Measurements from ENCODE around the gene TTLL8.

Gene TTLL8

DNA sequence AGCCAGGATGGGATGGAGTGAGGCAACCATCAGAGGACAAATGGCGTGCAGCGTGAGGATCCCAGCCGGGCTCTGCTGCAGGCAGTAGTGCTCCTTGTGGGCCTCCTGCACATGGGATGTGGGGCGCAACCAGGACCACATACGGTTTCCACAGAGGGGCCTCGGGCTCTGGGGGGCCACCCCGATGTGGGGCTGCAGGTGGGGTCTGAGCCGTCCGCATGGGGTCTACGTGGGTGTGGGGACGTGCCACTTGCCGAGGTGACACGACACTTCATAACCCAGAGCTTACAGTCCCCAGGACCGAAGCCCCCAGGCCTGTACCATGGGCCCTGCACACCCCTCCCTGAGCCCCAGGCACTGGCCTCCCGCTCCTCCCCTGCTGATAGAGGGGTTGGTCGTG lies 10.8 kb downstream of the TTLL8 start:
- in situ Hi-C loops (cut with MboI; ENCODE audit: low pct_unique_long_range_greater_than_20kb, low sequenced_read_pairs): loop anchor here (25.0 kb wide), 1 partner anchor 285 kb away; no protein-coding TSS in a partner anchor
- no peak for DNase-seq

DNA sequence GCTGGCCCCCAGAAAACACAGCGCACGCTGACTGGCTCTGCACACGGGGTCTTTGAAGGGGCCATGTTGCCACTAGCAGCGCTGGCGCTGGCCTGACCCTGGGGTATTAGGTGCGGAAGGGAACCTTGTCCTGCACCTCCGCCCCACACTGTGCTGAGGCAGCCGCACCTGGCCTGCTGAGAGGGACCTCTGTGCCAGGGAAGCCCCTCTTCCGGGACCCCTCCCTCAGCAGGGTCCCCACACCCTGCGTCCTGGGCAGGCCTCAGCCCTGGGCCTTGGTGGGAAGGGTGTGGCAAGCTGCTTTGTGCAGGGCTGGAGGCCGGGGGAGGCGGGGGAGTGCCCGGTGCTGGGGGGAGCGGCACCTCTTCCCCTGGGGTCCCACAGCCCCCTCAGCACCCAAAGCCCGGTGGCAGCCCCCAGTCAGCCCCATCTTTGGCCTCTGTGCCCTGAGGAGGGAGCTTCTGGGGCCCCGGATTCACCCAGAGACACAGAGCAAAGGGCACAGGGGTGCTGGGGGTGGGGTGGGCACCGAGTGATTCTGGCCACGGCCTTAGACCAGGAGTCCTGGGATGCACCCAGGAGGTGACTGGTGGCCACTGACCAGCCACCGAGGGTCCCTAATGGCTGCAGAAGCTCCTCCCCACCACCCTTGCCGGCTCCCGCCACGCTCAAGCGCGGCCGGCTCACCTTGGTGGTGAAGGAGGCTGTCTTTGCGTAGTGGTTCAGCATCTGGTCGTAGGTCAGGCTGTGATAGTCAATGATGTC lies 11.4 kb downstream of the TTLL8 start:
- in situ Hi-C loops (cut with MboI; ENCODE audit: low pct_unique_long_range_greater_than_20kb, low sequenced_read_pairs): loop anchor here (25.0 kb wide), 1 partner anchor 284 kb away; no protein-coding TSS in a partner anchor
- DNase-seq: no peak

DNA sequence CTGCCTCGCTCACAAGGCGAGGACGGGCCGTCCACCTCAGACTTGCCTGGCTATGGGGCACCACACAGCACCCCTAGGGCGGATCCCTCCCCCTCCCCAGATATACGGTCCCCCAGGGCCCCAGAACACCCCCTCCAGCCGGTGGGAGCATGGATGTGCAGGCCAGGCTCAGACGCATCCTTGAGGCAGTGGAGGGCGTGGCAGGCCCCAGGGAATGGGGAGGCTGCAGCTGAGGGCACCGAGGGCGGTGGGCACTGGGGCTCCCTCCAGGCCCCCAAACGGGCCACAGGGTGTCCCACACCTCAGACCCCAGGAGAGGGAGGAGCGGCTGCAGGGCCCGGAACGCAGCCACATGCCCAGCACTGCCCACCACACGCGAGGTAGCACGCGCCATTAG lies 12.1 kb downstream of the TTLL8 start:
- in situ Hi-C loops (cut with MboI; ENCODE audit: low pct_unique_long_range_greater_than_20kb, low sequenced_read_pairs): loop anchor here (25.0 kb wide), 1 partner anchor 284 kb away; no protein-coding TSS in a partner anchor
- DNase-seq: no peak

DNA sequence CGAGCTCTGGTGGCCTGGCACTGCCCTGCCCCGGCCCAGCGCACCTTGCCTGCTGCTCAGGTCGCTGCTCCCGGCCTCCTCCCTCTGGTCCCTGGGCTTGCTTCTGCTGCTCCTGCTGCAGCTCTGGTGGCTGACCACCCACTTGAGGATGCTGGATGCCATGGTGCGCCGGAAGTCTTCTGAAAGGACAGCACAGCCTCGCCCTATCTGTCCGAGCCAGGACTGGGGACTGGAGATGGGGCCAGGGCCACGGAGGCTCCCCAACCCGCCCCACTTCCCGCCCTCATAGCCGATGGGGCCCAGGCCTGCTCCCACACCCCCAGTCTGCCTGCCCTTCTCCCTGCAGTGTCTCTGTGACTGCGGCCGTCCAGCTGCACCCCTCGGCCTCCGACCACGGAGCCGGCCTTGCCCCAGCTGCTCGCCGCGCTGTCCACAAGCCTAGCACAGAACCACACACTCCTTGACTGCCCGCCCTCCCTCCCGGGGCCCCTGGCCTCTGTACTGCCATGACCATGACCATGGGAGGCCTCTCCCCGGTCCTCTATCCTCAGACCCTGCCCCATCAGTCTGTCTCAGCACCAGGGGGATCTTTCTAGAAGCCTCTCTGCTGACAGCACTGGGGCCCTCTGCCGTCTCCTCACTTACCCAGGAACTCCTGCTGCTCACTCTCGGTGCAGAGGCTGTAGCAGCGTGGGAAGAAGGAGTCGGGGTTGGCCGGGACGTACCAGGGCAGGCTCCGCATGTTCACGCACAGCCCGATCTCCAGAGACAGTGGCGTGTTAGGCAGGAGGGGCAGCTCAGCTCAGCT lies 12.7 kb downstream of the TTLL8 start:
- DNase-seq: no peak
- in situ Hi-C loops (cut with MboI; ENCODE audit: low pct_unique_long_range_greater_than_20kb, low sequenced_read_pairs): loop anchor here (25.0 kb wide), 1 partner anchor 283 kb away; no protein-coding TSS in a partner anchor

DNA sequence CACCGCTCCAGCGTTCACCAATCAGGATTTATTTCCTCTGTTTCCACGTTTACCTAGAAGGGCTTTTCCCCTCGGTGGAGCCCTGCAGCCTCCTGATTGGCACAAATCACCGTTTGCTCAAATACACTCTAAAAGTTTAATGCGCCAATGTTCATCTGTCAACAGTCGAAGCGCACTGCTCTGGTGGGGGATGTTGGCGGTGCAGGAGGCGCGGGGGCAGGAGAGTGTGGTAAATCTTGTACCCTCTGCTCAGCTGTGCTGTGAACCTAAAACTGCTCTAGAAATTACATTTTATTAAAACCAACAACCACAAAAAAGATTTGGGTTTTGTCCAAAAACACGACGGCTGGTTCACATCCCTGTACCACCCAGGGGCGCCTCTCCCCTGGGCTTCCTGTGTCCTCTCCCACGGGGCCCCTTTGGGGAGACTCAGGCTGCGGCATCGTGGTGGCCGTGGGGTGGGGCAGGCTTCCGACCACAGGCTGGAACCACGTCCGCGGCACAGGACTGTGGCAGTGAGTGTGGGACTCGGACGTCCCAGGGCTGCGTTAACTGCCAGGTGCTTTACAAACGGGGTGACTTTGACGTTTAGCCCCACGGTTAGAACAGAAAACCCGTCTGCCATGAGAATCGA lies 13.5 kb downstream of the TTLL8 start:
- in situ Hi-C loops (cut with MboI; ENCODE audit: low pct_unique_long_range_greater_than_20kb, low sequenced_read_pairs): loop anchor here (25.0 kb wide), 1 partner anchor 282 kb away; no protein-coding TSS in a partner anchor
- peak; percentile 43 for DNase-seq

DNA sequence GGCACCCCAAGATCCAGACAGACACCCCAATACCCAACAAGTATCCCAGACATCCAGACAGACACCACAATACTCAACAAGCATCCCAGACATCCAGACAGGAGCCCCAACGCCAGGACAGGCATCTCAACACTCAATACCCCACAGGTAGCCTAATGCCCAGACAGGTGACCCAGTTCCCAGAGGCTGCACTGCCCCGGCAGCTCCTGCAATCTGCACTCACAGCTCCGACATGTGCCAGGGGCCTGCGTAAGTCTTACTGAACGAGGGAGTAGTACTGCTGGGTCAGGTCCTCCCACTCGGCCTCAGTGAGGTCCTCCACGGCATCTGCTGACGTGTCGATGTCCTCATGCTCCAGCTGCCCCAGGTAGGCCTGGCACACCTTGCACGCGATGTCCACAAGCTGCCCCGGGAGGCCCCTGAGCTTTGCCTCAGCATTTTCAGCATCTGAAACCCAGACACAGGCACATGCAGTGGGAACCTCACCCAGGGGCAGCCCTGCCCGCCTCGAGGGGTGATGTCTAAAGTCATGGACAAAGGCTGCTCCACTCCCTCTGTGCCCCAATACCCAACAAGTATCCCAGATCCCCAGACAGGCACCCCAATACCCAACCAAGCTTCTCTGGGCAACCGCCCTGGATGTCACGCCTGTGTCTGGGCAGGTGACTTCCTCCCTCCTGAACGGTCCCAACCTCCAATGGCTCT lies 16.6 kb downstream of the TTLL8 start:
- in situ Hi-C loops (cut with MboI; ENCODE audit: low pct_unique_long_range_greater_than_20kb, low sequenced_read_pairs): loop anchor here (25.0 kb wide), 1 partner anchor 279 kb away; no protein-coding TSS in a partner anchor

DNA sequence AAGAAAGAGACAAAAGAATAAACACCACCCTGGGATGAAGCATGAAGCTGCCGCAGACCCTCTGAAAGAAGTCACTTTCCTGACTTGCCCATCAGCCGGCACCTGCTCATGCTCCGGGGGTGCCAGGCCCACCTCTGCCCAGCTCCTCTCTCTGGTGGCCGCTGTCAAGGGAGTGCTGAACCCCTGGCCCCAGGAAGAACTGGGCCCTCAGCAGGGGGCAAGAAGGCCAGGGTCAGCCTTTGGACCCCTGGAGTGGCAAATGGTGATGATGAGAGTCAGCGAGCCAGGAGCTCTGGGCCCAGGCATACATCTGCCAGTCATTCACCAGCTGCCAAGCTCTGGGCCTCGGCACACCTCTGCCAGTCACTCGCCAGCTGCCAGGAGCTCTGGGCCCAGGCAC lies 17.4 kb downstream of the TTLL8 start:
- in situ Hi-C loops (cut with MboI; ENCODE audit: low pct_unique_long_range_greater_than_20kb, low sequenced_read_pairs): loop anchor here (25.0 kb wide), 1 partner anchor 278 kb away; no protein-coding TSS in a partner anchor
- DNase-seq: no peak

More for the DNA sequence above, 16.6 kb downstream of the TTLL8 start:
- no peak for DNase-seq

DNA sequence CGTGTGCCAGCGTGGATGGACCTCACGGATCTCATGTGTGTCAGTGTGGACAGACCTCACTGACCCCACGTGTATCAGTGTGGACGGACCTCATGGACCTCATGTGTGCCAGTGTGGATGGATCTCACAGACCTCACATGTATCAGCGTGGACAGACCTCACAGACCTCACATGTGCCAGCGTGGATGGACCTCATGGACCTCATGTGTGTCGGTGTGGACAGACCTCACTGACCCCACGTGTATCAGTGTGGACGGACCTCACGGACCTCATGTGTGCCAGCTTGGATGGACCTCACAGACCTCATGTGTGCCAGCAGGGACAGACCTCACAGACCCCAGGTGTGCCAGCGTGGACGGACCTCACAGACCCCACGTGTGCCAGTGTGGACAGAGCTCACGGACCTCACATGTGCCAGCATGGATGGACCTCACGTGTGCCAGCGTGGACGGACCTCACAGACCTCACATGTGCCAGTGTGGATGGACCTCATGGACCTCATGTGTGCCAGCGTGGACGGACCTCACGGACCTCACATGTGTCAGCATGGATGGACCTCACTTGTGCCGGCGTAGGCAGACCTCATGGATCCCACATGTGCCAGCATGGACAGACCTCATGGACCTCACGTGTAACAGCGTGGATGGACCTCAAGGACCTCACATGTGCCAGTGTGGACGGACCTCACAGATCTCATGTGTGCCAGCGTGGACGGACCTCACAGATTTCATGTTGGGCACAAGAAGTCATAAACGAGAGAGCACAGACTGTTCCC lies 18.2 kb downstream of the TTLL8 start:
- in situ Hi-C loops (cut with MboI; ENCODE audit: low pct_unique_long_range_greater_than_20kb, low sequenced_read_pairs): loop anchor here (25.0 kb wide), 1 partner anchor 278 kb away; no protein-coding TSS in a partner anchor
- no peak for DNase-seq

DNA sequence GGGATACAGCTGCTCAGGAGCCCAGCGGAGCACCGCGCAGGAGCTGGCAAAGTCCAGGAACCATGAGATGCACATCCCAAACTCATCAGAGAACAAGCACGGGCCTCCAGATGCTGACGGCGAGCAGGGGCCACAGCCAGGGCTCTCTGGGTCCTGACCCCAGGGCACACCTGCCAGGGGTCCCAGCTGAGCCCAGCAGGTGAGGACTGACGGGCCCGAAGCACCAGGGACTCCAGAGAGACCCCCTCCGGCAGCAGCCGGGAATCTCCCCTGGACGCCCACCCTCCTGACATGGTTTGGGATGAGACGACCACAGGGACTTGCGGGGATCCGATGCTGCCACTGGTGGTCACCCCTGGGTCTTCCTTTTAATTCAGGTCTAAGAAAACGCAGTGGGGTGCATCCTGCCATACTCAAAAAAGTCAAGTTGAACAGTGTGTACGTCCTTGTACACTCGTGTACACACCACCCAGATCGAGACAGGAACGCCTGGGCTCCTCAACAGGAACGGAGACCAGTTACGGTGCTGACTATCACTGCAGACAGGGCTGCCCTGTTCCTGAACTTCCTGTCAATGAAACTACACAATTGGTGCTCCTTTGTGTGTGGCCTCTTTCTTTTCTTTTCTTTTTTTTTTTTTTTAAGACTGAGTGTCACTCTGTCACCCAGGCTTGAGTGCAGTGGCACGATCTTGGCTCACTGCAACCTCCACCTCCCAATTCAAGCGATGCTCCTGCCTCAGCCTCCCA lies 21.9 kb downstream of the TTLL8 start:
- DNase-seq: no peak
- in situ Hi-C loops (cut with MboI; ENCODE audit: low pct_unique_long_range_greater_than_20kb, low sequenced_read_pairs): loop anchor here (25.0 kb wide), 1 partner anchor 274 kb away; no protein-coding TSS in a partner anchor

DNA sequence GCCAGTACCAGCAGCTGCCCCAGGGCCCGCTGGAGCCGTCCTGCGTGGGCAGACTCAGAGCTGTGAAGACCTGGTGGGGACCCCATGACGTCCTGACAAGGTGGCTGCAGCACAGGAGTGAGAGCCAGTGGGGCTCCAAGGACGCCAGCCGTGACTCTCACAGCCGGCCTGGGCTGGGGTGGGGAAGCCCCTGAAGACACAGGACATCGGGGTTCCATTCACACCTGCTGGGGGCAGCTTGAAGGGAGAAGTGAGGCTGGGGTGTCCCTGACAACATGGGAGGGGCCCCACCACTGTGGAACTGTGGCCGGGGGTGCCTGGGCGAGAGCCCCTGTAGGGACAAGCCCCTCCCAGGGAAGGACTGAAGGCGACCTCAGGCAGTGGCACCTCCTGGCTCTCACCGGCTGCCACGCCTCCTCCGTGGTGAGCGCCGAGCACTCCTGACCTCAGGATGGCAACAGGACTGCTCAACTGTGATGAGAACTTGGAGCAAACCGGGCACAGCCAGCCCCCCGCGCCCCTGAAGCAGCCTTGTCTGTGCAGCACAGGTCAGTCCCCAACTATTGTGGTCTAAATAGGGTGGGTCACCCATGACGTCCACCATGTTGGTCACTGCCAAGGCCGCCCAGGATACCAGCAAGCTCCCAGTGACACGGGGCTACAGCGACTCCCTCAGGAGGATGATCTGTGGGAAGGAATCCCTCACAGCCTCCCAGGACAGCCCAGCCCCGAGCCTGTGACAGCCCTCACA lies 22.8 kb downstream of the TTLL8 start:
- no peak for DNase-seq
- in situ Hi-C loops (cut with MboI; ENCODE audit: low pct_unique_long_range_greater_than_20kb, low sequenced_read_pairs): loop anchor here (25.0 kb wide), 1 partner anchor 273 kb away; no protein-coding TSS in a partner anchor

DNA sequence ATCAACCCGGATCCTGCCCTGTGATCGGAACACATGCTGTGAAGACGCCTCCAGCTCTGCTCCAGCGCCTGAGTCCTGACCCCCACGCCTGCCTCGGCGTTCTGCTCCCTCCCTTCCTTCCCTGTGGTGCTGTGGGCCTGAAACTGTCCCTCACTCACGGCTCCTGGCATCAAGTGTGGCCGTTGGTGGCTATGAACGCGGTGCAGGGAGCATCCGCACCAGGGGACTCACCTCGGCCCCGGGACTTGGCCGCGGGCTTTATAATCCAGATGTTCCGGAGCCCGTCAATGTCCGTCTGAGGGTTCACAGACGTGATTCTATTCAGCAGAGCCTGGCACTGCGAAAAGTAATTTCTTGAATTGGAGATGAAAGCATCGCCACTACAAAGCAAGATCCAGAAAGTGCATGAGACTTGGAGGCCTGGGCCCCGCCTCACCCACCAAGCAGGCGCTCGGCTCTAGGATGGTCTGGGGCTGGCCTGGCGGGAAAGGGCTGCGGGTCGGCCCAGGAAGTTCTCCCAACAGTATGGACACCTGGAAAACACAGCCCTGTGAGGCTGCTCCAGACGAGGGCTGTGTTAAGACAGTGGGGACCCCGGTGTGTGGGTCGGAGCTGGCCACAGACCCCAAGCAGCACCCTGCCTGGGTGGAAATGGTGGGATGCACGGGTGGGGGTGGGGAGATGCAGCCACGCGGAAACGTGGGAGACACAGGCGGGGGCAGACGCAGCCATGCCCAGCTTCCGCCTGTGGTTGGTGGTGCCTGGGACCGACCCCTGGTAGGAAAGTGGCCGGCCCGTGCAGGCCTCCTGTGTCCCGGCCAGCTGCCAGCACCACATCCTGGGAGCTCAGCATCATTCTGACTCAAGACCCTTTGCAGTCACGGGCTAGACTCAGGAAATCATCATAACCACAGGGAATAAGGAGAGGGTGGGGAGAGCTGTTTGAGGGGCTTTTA lies 23.7 kb downstream of the TTLL8 start:
- in situ Hi-C loops (cut with MboI; ENCODE audit: low pct_unique_long_range_greater_than_20kb, low sequenced_read_pairs): loop anchor here (25.0 kb wide), 1 partner anchor 272 kb away; no protein-coding TSS in a partner anchor
- no peak for DNase-seq

DNA sequence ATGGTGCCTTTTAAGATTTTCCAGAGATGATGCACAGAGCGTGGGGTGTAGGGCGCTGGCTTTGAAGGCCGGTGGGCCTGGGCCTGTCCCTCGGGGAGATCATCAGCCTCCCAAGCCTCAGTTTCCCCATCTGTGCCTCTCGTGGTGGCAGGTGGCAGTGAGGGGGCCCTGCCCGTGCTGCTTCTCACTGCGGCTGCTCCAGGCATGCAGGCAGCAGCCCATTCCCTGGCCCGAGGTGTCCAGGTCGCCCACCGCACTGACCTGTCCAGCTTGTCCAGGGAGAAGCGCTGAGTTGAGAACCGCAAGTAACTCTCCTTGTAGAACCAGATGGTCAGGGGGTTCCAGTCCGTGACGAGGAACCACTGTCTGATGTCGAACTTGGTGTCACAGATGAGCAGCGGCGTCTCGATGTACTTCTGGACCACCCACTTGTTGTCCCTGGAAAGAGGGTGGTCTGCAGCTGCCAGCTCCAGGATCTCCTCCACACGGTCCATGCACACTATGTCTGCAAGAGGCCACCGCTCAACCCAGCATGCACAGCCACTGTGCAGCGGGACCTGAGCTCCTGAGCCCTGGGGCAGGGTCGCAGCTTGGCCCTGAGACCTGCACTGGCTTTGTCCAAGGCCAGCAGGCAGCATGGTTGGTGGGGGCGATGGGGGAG lies 25.0 kb downstream of the TTLL8 start:
- DNase-seq: no peak
- in situ Hi-C loops (cut with MboI; ENCODE audit: low pct_unique_long_range_greater_than_20kb, low sequenced_read_pairs): loop anchor here (25.0 kb wide), 1 partner anchor 271 kb away; no protein-coding TSS in a partner anchor

DNA sequence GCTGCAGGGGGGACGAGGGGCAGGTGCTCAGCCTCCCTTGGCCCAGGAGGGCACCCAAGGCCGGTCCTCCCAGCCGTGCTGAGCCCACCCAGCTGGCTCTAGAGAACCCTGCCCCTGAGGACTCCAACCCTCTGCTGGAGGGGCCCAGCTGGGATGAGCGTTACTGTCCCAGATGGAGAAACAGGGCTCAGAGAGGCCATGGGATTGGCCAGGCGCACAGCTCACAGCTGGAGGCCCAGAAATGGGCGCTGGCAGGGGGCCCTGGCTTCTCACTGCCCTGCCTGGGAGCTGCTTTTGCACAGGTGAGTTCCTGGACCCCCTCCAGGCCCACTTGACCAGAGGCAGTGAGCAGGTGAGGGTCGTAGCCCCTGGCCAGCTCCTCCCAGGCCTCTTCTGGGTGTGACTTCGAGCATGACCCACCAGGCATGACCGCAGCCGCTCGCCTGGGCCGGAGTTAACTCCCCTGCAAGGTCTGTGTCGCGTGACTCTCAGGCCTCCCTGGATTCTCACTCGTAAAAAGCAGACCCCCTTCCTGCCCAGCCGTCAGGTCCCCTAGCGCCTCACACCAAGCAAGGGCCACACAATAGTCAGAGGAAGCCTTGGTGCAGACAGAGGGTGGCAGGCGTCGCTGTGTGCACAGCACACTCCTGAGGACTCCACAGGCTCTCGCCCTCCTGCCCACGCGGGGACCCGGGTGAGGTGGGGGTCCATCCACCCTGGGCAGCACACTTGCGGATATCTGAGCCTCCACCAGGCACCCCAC lies 25.8 kb downstream of the TTLL8 start:
- in situ Hi-C loops (cut with MboI; ENCODE audit: low pct_unique_long_range_greater_than_20kb, low sequenced_read_pairs): loop anchor here (25.0 kb wide), 1 partner anchor 270 kb away; no protein-coding TSS in a partner anchor
- DNase-seq: no peak
